Amniotic epithelial cell (primary cell): ENCODE data around the gene LCN1.
A peak's percentile ranks its signal among the peaks of the same experiment; 100 is the strongest.
"Not testable (repeated sequence)": the region's sequence is repeated elsewhere in the genome, so short reads cannot be mapped to it uniquely, and the experiment has no call there.

ENCODE experiments used
- DNase-seq: peaks from one replicate; pipeline ENCODE4 v3.0.0-alpha.2; 2010; ENCODE audit warnings: low read depth

LCN1 gene

GRCh38 chr9:135504262-135505243 lies 16.7 kb upstream of the LCN1 start:
- peak; percentile 74 for DNase-seq

DNA sequence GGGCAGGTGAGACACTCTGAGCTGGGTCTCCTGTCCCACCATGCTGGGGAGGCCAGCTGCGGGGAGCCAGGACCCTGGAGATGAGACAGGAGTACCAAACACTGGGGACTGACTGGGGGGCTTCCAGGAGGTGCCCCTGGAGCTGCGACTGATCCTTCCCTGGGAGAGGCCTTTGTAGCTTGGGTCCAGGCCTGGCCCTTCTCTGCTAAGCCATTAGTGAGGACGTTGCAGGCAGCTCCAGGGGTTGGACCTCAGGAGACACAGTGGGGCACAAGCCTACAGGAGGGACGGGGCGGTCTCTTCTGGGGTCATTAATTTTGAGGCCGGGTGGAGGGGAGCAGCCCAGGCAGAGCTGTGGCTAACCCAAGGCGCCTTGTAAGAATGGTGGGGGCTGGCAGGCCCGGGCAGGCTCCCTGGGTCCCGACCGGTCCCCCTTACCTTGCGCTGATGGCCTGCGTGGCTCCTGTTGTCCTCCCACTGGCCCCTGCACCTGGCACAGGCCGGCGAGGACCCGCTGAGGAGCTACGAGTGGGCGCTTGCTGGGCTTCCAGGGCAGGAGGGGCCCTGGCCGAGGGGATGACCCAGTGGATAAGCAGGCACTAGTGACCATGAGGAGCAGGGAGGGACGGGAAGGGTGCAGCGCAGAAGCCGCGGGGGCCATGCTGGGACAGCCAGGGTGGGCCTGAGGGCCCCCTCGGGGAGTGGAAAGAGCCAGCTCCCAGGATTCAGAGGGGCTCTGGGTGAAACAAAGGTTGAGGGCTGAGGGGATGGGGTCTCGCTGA lies 15.6 kb upstream of the LCN1 start:
- DNase-seq: no peak

DNA sequence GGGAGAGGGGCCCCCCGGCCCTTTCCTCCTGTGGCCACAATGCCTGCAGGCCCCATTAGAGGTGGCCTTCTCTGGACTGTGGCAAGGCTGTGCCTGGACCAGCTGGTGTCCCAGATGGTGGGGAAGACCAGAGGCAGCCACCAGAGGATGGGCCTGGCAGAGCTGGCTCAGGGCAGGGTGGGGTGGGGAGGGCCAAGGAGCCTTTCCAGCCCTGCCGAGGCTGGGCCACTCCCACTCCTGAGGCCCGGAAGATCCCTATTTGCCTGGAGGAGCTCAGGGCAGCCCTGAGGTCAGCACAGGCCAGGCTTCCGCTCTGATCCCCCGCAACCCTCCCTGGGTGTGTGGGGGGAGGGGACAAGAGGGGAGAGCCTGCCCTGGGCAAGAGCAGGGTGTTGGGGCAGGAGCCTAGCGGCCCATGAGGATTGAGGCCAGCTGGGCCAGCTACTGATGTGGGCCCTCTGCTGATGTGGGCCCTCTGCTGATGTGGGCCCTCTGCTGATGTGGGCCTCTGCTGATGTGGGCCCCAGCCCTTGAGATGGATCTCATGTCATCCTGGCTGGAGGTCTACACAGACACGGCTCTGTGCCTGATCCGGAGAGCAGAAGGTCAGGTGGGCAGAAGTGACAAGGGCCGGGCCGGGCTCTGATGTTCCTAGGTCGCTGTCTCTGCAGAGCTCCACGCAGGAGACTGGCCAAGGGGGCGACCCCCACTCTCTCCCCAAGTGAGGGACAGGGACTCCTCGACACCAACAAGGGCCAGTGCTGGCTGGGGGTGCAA lies 14.7 kb upstream of the LCN1 start:
- peak; percentile 77 for DNase-seq

DNA sequence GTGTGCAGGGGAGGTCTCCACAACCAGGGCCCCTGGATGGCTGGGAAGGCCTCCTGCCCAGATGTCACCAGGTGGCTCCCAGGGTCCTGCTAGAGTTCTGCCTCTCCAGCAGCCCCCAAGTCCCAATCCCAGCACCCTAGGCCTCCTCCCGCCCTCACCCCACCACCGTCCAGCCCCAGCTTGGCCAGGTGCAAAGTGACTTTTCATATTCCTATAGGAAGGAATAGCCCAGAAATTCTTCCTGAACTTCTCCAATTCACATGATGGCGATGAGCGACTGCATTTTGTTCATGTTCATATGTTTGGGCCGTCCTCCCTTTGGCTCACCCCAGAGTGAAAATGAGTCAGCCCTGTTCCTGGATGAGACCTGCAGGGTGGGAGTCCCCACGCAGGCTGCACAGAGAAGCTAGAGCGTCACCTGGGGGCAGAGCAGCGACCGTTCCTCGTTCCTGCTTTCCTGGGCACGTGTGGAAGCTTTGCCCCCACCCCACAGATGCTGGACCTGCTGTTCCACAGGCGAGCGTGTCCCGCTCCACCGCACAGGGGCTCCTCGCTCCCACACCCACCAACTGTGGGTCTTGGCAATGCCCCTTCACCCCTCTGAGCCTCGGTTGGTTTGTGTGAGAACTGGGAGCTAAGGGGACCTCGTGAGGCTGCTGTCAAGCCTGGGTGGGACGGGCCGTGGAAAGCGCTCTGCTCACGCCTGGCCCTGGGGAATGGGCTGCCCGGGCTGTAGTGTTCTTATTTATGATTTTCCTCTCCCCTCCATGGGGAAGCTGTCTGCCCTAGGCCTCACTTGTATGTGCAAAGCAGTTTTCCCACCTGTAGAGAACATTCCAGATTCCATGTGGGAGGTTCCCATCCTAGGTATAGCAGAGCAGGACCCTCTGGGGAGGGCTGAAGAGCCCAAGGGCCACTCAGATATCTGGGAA lies 13.9 kb upstream of the LCN1 start:
- no peak for DNase-seq

DNA sequence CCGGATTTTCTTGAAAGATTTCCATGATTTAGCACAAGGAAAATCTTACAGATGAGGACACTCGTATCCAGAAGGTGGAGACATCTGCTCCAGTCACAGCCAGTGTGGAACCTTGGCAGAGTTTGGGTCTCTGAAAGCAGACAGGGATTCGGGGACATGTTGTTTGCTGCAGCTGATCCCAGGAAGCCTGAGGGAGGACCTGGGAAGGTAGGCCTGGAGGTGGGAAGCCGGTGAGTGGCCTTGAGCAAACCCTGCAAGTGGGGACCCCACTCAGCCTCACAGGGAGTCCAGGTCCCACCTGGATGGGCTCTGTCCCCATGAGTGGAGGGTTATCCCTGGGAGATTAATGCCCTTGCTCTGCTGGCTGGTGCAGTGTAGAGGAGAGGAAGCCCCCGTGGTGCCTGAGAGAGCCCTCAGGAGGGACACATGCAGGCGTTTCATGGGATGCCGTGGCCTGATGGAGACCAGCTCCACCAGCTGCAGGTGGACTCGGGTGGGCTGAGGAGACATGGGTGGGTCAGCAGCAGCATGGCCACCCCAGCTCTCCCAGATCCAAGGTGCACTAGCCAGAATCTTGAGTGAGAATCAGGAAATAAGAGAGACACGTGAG lies 12.9 kb upstream of the LCN1 start:
- no peak for DNase-seq

- no peak for DNase-seq
These were observed 11.8 kb upstream of the LCN1 start for GRCh38 chr9:135509458-135509857.

DNA sequence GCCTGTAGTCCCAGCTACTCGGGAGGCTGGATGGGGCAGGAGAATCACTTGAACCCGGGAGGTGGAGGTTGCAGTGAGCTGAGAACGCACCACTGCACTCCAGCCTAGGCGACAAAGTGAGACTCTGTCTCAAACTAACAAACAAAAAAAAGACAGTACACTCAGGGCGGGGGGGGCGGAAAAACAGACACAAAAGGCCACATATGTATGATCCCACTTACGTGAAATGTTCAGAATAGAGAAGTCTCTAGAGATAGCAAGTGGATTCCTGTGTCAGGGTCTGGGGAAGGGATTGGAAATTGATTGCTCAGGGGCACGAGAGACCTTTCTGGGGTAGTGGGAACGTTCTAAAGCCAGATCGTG lies 9.0 kb upstream of the LCN1 start:
- no peak for DNase-seq

- no peak for DNase-seq
These were observed 8.3 kb upstream of the LCN1 start for GRCh38 chr9:135512904-135513303.

DNA sequence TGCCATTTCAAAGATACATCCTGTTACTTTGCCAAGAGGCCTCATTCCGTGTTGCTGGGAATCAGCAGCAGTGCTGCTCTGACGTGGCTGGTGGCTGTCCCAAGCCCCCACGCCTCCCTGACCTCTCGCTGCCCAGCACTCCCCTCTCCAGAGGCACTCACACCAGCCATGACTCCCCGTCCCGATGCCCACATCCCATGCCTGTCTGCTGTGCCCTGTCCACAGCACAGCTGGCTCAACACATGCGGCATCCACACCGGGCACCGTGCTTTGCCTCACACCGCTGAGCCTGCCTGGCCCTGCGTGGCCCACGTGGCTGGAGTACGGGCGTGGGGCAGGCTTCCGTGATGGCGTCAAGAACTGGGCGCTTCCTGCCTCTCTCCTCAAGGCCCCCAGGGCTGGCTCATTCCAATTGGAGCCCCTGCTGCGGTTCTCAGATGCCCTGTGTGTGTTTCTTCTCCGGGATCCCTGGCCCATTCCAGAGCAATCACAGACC lies 7.8 kb upstream of the LCN1 start:
- no peak for DNase-seq

DNA sequence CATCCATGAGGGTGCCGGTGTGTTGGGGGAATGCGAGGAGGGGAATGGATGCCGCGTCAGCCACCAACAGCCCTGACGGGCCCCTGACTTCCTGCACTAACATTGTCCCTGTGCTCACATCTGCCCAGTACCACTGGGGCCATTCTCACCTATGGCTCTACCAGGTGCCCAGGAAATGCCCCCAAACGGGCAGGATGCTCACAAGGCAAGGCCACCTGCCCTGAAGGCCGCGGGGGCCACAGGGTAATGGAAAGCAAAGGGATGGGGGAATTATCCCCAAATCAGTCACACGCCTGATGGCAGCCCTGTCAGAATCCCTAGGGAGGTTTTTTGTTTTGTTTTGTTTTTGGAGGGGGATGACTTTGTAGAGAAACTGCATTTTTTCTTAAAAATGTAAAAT lies 7.3 kb upstream of the LCN1 start:
- DNase-seq: not testable (repeated sequence)

DNA sequence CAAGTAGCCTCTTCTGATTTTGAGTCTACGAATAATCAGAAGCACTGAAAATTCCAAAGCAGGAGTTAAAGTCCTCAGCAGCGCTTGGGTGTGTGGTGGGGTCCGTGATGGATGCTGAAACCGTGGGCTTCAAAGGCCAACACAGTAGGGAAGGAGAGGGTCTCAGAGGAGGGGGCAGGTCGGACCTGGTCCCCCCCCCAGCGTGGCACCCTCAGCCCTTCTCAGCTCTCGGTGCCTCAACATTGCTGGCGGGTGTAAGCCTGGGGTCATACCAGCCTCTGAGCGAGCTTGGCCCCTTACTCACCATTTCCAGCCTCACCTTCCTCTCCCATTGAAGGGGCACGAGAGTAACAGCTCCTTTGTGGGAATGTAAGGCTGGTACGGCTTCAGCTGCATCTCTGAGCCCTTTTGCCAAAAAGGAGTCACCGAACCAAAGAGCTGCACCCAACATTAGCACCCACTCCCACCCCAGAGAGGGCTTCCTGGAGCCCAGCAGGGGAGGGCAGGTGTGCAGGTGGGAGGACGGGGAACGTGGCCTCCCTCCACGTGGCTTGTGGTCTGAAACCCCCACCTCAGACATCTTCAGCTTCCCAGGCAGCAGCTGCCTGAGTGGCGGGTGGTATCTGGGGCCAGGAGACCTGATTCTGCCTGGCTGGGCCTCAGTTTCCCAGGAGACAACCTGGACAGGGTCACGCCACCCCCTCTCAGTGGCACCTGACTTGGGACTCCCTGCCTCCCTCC lies 6.7 kb upstream of the LCN1 start:
- no peak for DNase-seq

DNA sequence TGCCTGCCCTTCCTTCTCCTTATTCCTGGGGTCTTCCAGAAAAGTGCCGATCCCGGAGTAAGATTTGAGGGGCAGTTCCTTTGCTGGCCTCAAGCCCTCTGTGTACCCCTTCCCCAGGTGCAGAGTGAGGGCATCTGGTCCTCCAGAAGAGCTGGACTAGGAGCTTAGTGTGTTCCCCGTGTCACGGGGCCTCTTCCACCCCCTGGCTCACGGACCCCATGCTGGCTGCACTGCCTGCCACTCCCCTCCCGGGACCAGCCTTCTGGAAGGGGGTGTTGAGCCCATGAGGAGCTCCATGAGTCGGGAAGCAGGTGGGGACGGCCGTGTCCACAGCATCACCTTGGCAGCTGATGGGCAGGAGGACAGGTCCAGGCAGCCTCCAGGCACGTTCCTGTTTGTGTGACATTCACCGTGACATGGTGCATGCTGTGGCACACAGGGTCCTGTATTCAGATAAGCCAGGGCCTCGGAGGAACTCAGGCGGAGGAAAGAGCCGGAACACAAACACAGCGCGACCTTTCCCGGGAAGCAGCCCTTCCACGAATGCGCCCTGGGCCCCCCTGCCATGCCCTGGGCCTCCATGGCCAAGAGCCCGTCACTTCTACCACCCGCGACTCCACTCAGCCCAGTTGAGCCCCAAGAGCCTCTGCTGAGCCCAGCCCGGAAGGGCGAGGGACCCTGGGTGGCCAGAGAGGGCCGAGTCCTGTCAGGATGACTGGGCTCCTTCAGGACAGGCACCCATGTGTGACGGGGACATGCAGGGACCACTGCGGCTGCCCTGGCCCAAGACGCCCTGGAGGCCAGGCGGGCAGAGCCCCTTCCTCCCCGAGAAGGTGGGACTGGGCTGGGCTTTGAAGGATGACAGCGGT lies 5.9 kb upstream of the LCN1 start:
- DNase-seq: no peak

DNA sequence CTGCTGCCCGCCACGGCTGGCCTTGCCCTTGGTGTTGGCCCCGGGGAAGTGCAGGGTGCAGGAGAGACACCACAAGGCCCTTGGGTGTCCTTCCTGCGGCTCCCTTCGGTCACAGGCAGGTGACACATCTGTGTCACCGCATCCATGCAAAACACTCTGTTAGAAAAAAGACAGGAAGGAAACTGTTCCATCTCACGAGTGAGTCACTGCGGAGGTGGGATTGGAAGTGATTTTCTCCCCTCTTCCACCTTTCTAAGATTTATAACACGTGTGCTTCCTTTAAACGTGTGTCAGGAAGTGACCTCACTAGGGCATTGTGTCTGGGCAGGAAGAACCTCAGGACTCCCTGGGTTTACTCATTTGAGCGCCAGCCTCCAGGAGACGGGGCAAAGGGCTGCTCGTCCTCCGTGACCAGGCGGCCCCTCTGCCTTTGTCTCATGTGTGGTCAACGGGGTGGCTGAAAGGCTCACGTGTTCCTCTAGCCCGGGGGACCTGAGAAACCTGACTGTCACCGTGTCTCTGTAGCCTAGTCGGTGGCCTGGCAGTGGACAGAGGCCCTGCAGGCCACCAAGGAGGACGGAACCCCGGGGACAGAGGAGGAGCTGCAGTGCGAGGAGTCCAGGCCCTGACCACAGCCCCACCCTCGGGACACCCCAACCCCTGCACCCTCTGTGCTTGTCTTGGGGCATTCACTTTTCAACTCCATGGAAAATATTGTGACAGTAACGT lies 4.9 kb upstream of the LCN1 start:
- no peak for DNase-seq

- DNase-seq: no peak
These were observed 3.8 kb upstream of the LCN1 start for GRCh38 chr9:135517407-135517822.

GRCh38 chr9:135519179-135519971 lies 1.9 kb upstream of the LCN1 start:
- DNase-seq: no peak

DNA sequence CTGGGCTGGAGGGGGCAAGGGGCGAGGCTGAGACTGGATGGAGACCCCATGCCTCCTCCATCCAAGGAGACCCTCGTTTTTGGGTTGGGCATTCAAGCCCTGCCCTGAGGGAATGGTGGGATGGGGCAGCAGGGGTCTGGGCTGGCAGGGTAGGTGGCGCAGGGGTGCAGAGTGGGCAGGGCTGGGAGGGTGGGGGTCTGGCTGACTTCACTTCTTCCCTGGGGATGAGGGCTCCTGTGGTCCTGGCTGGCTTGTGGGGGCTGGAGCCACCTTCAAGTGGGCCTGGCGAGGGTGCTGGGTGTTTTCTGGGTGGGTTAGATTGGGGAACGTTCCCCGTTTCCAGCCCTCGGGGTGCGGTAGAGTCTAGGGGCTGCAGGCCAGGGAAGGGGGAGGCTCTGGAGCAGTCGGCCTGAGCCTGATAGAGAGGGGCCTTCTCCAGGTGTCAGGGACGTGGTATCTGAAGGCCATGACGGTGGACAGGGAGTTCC lies 412 bp downstream of the LCN1 start:
- DNase-seq: no peak
